Activated CD8-positive, alpha-beta memory T cell treated with anti-CD3 and anti-CD28 coated beads for 24 hours (primary cell): ENCODE measurements around the gene HELZ.
A peak's percentile ranks its signal among the peaks of the same experiment; 100 is the strongest.

Source experiments
- DNase-seq: peaks from one replicate; pipeline ENCODE4 v3.0.0-alpha.2; 2020

The HELZ gene

GRCh38 chr17:67266496-67266895 is 21.5 kb upstream of the HELZ start:
- DNase-seq, result no peak

GRCh38 chr17:67265436-67266019 is 20.5 kb upstream of the HELZ start:
- DNase-seq, result no peak

GRCh38 chr17:67262435-67263117 is 17.6 kb upstream of the HELZ start:
- DNase-seq, result no peak

GRCh38 chr17:67260170-67260987 is 15.4 kb upstream of the HELZ start:
- DNase-seq, result peak; percentile 19

GRCh38 chr17:67258821-67259468 is 13.9 kb upstream of the HELZ start:
- DNase-seq, result peak; percentile 62

GRCh38 chr17:67256075-67256732 is 11.2 kb upstream of the HELZ start:
- DNase-seq, result peak; percentile 41

GRCh38 chr17:67253384-67253783 is 8.4 kb upstream of the HELZ start:
- no peak for DNase-seq

- peak; percentile 5 for DNase-seq
Measured at GRCh38 chr17:67251586-67251985, 6.6 kb upstream of the HELZ start.

GRCh38 chr17:67248291-67248690 is 3.3 kb upstream of the HELZ start:
- DNase-seq, result peak; percentile 35

GRCh38 chr17:67247416-67247900 is 2.5 kb upstream of the HELZ start:
- peak; percentile 43 for DNase-seq

GRCh38 chr17:67246653-67247415 is 1.8 kb upstream of the HELZ start:
- DNase-seq, result peak; percentile 66

- no peak for DNase-seq
Measured at GRCh38 chr17:67246403-67246652, 1.3 kb upstream of the HELZ start.

GRCh38 chr17:67245694-67246402 is 852 bp upstream of the HELZ start:
- peak; percentile 71 for DNase-seq

GRCh38 chr17:67244431-67245072 is 444 bp downstream of the HELZ start:
- DNase-seq, result no peak

GRCh38 chr17:67243284-67243683 is 1.7 kb downstream of the HELZ start:
- no peak for DNase-seq

- DNase-seq, result no peak
Measured at GRCh38 chr17:67241719-67242341, 3.2 kb downstream of the HELZ start.

- no peak for DNase-seq
Measured at GRCh38 chr17:67239597-67239996, 5.4 kb downstream of the HELZ start.

- DNase-seq, result no peak
Measured at GRCh38 chr17:67238991-67239390, 6.0 kb downstream of the HELZ start.

GRCh38 chr17:67232441-67232840 is 12.6 kb downstream of the HELZ start:
- DNase-seq, result no peak

GRCh38 chr17:67229109-67229955 is 15.7 kb downstream of the HELZ start:
- DNase-seq, result no peak
